Measurements from ENCODE around the gene EFCAB11. TPM values are rescaled to one million over a fixed set of nuclear protein-coding genes. Genes with fewer than 3 reads are reported as not detected.

EFCAB11 gene
- total and polyA plus RNA-seq, 9 of the 15 experiments (the other 6 are each of a cell fraction or from before 2014, with no cell fraction given): 13.4 to 37.9 (median 17.4) TPM

DNA sequence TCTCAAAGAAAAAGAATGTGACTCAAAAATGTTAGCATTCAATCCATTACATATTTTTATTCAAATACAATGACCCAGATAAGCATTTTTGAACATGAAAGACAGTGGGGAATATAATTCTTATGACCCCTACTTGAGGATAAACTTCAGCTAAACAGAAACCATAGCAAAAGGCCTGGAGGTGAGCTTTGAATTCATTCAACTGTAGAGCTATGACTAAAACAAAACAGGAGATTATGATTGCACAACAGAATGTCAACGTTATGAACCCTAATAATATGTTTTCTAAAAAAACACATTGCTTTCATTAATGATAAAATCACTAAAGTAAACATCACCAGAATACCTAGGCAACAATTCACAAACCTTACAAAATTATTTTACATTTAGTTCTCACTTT lies 27.8 kb downstream of the EFCAB11 start:
- no peak overlapping the region for H3K27ac ChIP-seq (ENCODE audit: extremely low read depth, low read depth, low read length)

DNA sequence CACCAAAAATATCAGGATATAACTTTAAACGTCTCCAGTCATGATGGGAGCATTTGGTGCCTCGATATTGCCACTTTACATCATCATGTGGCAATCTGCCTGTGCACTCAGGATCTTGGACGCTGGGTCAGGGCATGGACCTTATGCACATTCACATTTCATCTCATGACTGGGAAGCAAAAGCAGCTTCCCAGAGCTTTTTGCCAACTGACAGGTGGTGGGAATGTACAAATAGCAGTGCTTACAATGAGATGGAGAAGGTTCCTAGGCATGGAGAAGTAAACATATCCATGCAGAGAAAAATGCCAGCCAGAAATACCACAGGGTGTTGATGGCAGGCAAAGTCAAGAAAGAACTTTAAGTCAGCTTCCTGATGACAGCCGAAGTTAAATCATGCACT lies 30.3 kb downstream of the EFCAB11 start:
- DNase-seq (ENCODE audit: extremely low read depth in 1 of 4, low spot score in 3 of 4) (no peak), ATAC-seq (no peak), FAIRE-seq (no peak)
- in situ Hi-C loops (cut with MboI) (no loop called here), intact Hi-C loops (cut with micrococcal nuclease) (no loop called here)
- CTCF ChIA-PET (ENCODE audit: low intra/inter-chr PET ratio): no interaction called here
- Histone ChIP-seq H3K4me2 (ENCODE audit: insufficient read depth, low read length) (no peak overlapping the region), H3K9ac (ENCODE audit: insufficient read depth in 1 of 2, low read depth in 2 of 2, low read length in 2 of 2) (no peak overlapping the region), H3K9me1 (ENCODE audit: control insufficient read depth, insufficient read depth, low read length) (no peaks in the 10 kb centered on the region), H3K4me1 (replicated peaks in 1 of 2; ENCODE audit: control insufficient read depth in 2 of 2, insufficient read depth in 2 of 2, low read length in 2 of 2) (no peaks in the 10 kb centered on the region), H3K9me3 (replicated peaks; ENCODE audit: control insufficient read depth, insufficient read depth, low read depth, low read length) (no peaks in the 10 kb centered on the region), H2AFZ (ENCODE audit: low read depth, low read length) (no peak overlapping the region), H4K20me1 (replicated peaks; ENCODE audit: control insufficient read depth, insufficient read depth, low read length) (no peaks in the 10 kb centered on the region), H3K36me3 (ENCODE audit: control insufficient read depth, insufficient read depth, low read length) (no peaks in the 10 kb centered on the region), H3K27me3 (ENCODE audit: control insufficient read depth in 2 of 2, insufficient read depth in 2 of 2, low read length in 2 of 2) (no peaks in the 10 kb centered on the region), H3K79me2 (ENCODE audit: control insufficient read depth, insufficient read depth, low read length) (no peaks in the 10 kb centered on the region), H3K4me3 (no peak overlapping the region), H3K27ac (ENCODE audit: extremely low read depth, low read depth, low read length) (no peak overlapping the region)
- BruUV-seq (replicated peaks): no TSS peak
- POLR2A ChIA-PET: no interaction called here
- WGBS (ENCODE audit: insufficient coverage, low coverage, missing lambda C conversion rate): 63% methylated on average over 4 of the region's 4 CpGs
- TF ChIP-seq, protein P1, sequence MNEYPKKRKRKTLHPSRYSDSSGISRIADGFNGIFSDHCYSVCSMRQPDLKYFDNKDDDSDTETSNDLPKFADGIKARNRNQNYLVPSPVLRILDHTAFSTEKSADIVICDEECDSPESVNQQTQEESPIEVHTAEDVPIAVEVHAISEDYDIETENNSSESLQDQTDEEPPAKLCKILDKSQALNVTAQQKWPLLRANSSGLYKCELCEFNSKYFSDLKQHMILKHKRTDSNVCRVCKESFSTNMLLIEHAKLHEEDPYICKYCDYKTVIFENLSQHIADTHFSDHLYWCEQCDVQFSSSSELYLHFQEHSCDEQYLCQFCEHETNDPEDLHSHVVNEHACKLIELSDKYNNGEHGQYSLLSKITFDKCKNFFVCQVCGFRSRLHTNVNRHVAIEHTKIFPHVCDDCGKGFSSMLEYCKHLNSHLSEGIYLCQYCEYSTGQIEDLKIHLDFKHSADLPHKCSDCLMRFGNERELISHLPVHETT (CRISPR knock-in tag; conservative IDR thresholded peaks at IDR 0.05 in 1 of 2, IDR thresholded peaks at IDR 0.05 in 1 of 2): no peak
- TF ChIP-seq, protein P2, sequence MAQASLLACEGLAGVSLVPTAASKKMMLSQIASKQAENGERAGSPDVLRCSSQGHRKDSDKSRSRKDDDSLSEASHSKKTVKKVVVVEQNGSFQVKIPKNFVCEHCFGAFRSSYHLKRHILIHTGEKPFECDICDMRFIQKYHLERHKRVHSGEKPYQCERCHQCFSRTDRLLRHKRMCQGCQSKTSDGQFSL (CRISPR knock-in tag; IDR thresholded peaks at IDR 0.05): no peak
- TF ChIP-seq, protein P2 (tag; IDR thresholded peaks at IDR 0.05): no peak
- TF ChIP-seq HOXB6 (CRISPR knock-in tag; IDR thresholded peaks at IDR 0.05; ENCODE audit: borderline replicate concordance): no peak
- TF ChIP-seq HDAC2 (IDR thresholded peaks at IDR 0.05): no peak
- TF ChIP-seq JUN (IDR thresholded peaks at IDR 0.05; ENCODE audit: borderline replicate concordance, low read depth, low read length): no peak
- TF ChIP-seq JUN (CRISPR knock-in tag; IDR thresholded peaks at IDR 0.05; ENCODE audit: borderline replicate concordance): no peak
- TF ChIP-seq NUFIP1 (IDR thresholded peaks at IDR 0.05; ENCODE audit: partially characterized antibody): no peak
- no peak for TF ChIP-seq KDM1A (IDR thresholded peaks at IDR 0.05)

More for the DNA sequence above, 27.8 kb downstream of the EFCAB11 start:
- Histone ChIP-seq H3K79me2 (ENCODE audit: control insufficient read depth, insufficient read depth, low read length) (no peaks in the 10 kb centered on the region), H3K4me2 (ENCODE audit: insufficient read depth, low read length) (no peak overlapping the region), H3K36me3 (ENCODE audit: control insufficient read depth, insufficient read depth, low read length) (peaks cover 11% of the 10 kb centered on the region; the same call in 2 of the 3 replicates), H4K20me1 (replicated peaks; ENCODE audit: control insufficient read depth, insufficient read depth, low read length) (no peaks in the 10 kb centered on the region), H3K9me3 (replicated peaks; ENCODE audit: control insufficient read depth, insufficient read depth, low read depth, low read length) (no peaks in the 10 kb centered on the region), H3K4me3 (no peak overlapping the region), H3K4me1 (replicated peaks in 1 of 2; ENCODE audit: control insufficient read depth in 2 of 2, insufficient read depth in 2 of 2, low read length in 2 of 2) (no peaks in the 10 kb centered on the region), H2AFZ (ENCODE audit: low read depth, low read length) (no peak overlapping the region), H3K9ac (ENCODE audit: insufficient read depth in 1 of 2, low read depth in 2 of 2, low read length in 2 of 2) (no peak overlapping the region), H3K9me1 (ENCODE audit: control insufficient read depth, insufficient read depth, low read length) (no peaks in the 10 kb centered on the region), H3K27me3 (ENCODE audit: control insufficient read depth in 2 of 2, insufficient read depth in 2 of 2, low read length in 2 of 2) (no peaks in the 10 kb centered on the region)
- no peak for FAIRE-seq
- DNase-seq (ENCODE audit: extremely low read depth in 1 of 4, low spot score in 3 of 4): no peak
- CTCF ChIA-PET (ENCODE audit: low intra/inter-chr PET ratio): no interaction called here
- TF ChIP-seq PTRF (tag; IDR thresholded peaks at IDR 0.05) (no peak), JUNB (CRISPR knock-in tag; conservative IDR thresholded peaks at IDR 0.05) (no peak), GATAD2A (IDR thresholded peaks at IDR 0.05) (no peak), HMG20A (CRISPR knock-in tag; conservative IDR thresholded peaks at IDR 0.05) (no peak)
- TF ChIP-seq, protein P2 (CRISPR knock-in tag; IDR thresholded peaks at IDR 0.05): no peak
- TF ChIP-seq, protein P2 (tag; IDR thresholded peaks at IDR 0.05): no peak
- TF ChIP-seq, protein P3, sequence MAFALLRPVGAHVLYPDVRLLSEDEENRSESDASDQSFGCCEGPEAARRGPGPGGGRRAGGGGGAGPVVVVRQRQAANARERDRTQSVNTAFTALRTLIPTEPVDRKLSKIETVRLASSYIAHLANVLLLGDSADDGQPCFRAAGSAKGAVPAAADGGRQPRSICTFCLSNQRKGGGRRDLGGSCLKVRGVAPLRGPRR (CRISPR knock-in tag; IDR thresholded peaks at IDR 0.05): no peak
- ATAC-seq: no peak
- in situ Hi-C loops (cut with MboI) (loop anchor here (25.0 kb wide), 1 partner anchor 311 kb away; no protein-coding TSS in a partner anchor), intact Hi-C loops (cut with micrococcal nuclease) (no loop called here)
- POLR2A ChIA-PET: no interaction called here
- BruUV-seq (replicated peaks): no TSS peak
- WGBS (ENCODE audit: insufficient coverage, low coverage, missing lambda C conversion rate): 29% methylated on average over 1 of the region's 1 CpG
